Breast epithelium (tissue), 4 donors: ENCODE measurements around the gene TEKTIP1. TPM values are rescaled to one million over a fixed set of nuclear protein-coding genes. Genes with fewer than 3 reads are reported as not detected.

Experiments used
- DNase-seq, 2 donors: peaks; one replicate each; pipeline ENCODE4 v3.0.0-alpha.2; 2019; ENCODE audit warnings: low spot score in 2 of 2
- H3K27ac ChIP-seq, 2 donors: fragments of 200-600 bp; sonication (generic) in 1 of 2; one replicate each; pipeline ENCODE4 v1.5.1; 2016 to 2019; ENCODE audit warnings: mild to moderate bottlenecking in 1 of 2
- H3K27me3 ChIP-seq, 2 donors: fragments of 200-600 bp; sonication (generic) in 1 of 2; one replicate each; pipeline versions ENCODE4 v1.5.1 to v1.6.0; 2017 to 2019; ENCODE audit warnings: control low read depth in 1 of 2, mild to moderate bottlenecking in 1 of 2
- H3K36me3 ChIP-seq: fragments of 200-600 bp; one replicate; pipeline ENCODE4 v1.5.1; 2019
- H3K4me1 ChIP-seq, 2 donors: fragments of 200-600 bp; sonication (generic); one replicate each; pipeline ENCODE4 v1.5.1; 2016 to 2019; ENCODE audit warnings: control low read depth in 1 of 2
- H3K4me3 ChIP-seq, 3 donors: fragments of 200-600 bp; sonication (generic); 1 replicate in 2 of 3; 2 replicates in 1 of 3; pipeline ENCODE4 v1.5.1; 2016 to 2019; ENCODE audit warnings: mild to moderate bottlenecking in 3 of 3, moderate library complexity in 2 of 3
- H3K9me3 ChIP-seq, 2 donors: fragments of 200-600 bp; sonication (generic) in 1 of 2; one replicate each; pipeline ENCODE4 v1.5.1; 2016 to 2019; ENCODE audit warnings: control low read depth in 1 of 2
- POLR2A ChIP-seq: fragments of 450-650 bp; IDR thresholded peaks from one replicate; pipeline ENCODE4 v1.6.1; 2016; ENCODE audit warnings: antibody characterized with exemption, mild to moderate bottlenecking, moderate library complexity
- POLR2AphosphoS5 ChIP-seq, 3 donors: sonication (generic); formaldehyde crosslinking; IDR thresholded peaks; one replicate each; pipeline ENCODE4 v1.6.1; 2017; ENCODE audit warnings: antibody characterized with exemption in 3 of 3
- intact Hi-C: fragments of 100-400 bp; cut with DNase I; formaldehyde crosslinking; loops from one replicate; pipeline ENCODE4 v1.15.1; 2023; ENCODE audit warnings: low total_unique reads
- total RNA-seq, 3 donors: library from RNA; depleted of rRNA; stranded (reverse); fragments of >200 nt; gene quantifications; one replicate each; pipeline ENCODE4 v1.1.0, GENCODE V29; 2016
- TF ChIP-seq, protein P1 (sequence below), 3 donors: fragments of 450-650 bp; IDR thresholded peaks; one replicate each; pipeline ENCODE4 v1.5.1; 2016 to 2017; ENCODE audit warnings: antibody characterized with exemption in 3 of 3, mild to moderate bottlenecking in 3 of 3, moderate library complexity in 3 of 3

The TEKTIP1 gene
- total RNA-seq, 3 donors from 2014 or later = 2.0 TPM; not detected in 2

DNA sequence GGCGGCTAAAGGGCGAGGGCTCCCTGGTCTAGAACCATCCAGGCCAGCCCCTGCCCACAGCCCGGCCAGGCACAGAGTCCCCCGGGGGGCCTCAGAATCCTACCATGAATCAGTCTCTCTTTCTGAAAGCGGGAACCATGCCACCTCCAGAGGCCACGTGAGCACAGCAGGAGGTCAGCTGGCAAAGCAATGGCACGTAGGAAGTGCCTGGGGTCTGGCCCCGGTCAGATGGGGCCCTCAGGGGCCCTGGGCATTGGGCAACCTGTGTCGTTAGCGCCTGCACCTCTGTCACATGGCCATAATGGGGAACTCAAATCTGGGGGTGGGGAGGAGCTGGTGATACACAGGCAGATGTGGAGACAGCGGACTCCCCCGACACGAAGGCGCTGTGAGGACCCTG, 9.6 kb downstream of the TEKTIP1 start:
- no peaks in the 10 kb centered on the region for H3K36me3 ChIP-seq

DNA sequence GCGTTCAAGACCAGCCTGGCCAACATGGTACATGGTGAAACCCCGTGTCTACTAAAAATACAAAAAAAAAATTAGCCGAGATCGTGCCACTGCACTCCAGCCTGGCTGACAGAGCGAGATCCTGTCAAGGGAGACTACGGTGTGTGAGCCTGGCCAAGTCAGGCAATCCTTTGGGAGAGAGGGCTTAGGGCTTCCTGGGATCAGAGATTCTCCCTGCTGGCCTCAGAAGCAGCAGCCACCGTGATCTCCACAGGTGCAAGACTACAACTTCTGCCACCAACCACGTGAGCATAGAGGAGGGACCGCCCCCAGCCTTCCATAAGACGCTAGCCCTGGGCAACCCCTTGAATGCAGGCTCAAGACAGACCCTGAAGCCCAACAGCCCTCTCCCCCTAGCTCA, 10.8 kb downstream of the TEKTIP1 start:
- intact Hi-C loops = loop anchor here (5.0 kb wide), 1 partner anchor 67 kb away; no protein-coding TSS in a partner anchor

More for the DNA sequence above, 9.6 kb downstream of the TEKTIP1 start:
- Histone ChIP-seq H3K9me3 (no peaks in the 10 kb centered on the region), H3K4me3 (no peak overlapping the region), H3K27me3 (no peaks in the 10 kb centered on the region), H3K4me1 (no peaks in the 10 kb centered on the region), H3K27ac (no peak overlapping the region)
- TF ChIP-seq POLR2A (no peak), POLR2AphosphoS5 (IDR thresholded peaks at IDR 0.05) (no peak)
- TF ChIP-seq, protein P1, sequence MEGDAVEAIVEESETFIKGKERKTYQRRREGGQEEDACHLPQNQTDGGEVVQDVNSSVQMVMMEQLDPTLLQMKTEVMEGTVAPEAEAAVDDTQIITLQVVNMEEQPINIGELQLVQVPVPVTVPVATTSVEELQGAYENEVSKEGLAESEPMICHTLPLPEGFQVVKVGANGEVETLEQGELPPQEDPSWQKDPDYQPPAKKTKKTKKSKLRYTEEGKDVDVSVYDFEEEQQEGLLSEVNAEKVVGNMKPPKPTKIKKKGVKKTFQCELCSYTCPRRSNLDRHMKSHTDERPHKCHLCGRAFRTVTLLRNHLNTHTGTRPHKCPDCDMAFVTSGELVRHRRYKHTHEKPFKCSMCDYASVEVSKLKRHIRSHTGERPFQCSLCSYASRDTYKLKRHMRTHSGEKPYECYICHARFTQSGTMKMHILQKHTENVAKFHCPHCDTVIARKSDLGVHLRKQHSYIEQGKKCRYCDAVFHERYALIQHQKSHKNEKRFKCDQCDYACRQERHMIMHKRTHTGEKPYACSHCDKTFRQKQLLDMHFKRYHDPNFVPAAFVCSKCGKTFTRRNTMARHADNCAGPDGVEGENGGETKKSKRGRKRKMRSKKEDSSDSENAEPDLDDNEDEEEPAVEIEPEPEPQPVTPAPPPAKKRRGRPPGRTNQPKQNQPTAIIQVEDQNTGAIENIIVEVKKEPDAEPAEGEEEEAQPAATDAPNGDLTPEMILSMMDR (IDR thresholded peaks at IDR 0.05) = no peak
- DNase-seq = no peak
- intact Hi-C loops = loop anchor here (5.0 kb wide), 1 partner anchor 69 kb away; no protein-coding TSS in a partner anchor

DNA sequence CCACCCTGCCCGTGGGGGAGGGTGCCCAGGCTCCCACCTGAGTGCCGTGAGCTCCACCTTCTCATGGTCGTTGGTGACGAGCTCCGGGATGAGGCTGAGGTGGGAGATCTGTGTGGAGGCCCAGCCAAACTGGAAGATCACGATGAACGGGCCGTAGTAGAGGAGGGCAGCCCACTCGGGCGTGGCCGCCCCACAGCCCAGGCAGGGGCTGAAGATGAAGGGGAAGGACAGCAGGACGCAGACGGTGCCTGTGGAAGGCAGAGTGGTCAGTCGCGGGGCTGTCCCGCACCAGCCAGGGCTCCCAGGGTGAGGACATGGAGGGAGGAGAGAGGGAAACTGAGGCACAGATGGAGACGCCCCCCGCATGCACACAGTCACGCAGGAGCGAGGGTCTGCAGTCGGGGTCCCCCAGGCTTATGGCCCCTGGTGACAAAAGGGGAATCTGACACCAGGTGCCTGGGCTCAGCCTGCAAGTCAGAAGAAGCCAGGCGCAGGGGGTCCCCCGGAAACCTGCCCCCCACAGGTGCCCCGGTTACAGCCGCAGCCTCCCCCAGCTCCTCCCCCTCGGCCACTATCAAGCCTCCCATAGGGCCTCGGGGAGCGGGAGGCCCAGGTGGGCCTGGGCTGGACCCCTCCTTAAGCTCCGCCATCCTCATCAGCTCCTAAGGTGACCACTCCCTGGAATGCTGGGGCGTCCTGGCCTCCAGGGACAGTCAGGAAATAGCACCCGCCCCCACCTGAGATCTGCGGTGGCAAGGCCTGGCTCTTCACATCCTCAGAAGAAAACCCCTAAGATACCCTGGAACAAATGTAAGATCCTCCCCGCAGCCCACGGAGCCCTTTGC, 12.2 kb downstream of the TEKTIP1 start:
- no peak for TF ChIP-seq POLR2A
- TF ChIP-seq POLR2AphosphoS5 (IDR thresholded peaks at IDR 0.05) = no peak
- TF ChIP-seq, protein P1 (IDR thresholded peaks at IDR 0.05) = no peak
- H3K9me3 ChIP-seq = no peaks in the 10 kb centered on the region
- intact Hi-C loops = no loop called here
- no peaks in the 10 kb centered on the region for H3K27me3 ChIP-seq
- no peaks in the 10 kb centered on the region for H3K36me3 ChIP-seq
- H3K27ac ChIP-seq = no peak overlapping the region
- peaks cover 0 to 9% of the 10 kb centered on the region in 2 donors for H3K4me1 ChIP-seq
- DNase-seq = no peak
- no peak overlapping the region for H3K4me3 ChIP-seq

More for the DNA sequence above, 10.8 kb downstream of the TEKTIP1 start:
- no peak for DNase-seq
- H3K4me1 ChIP-seq = no peaks in the 10 kb centered on the region
- no peaks in the 10 kb centered on the region for H3K36me3 ChIP-seq
- H3K9me3 ChIP-seq = no peaks in the 10 kb centered on the region
- no peak for TF ChIP-seq POLR2AphosphoS5 (IDR thresholded peaks at IDR 0.05)
- TF ChIP-seq, protein P1 (IDR thresholded peaks at IDR 0.05) = no peak
- TF ChIP-seq POLR2A = no peak
- no peak overlapping the region for H3K4me3 ChIP-seq
- no peak overlapping the region for H3K27ac ChIP-seq
- no peaks in the 10 kb centered on the region for H3K27me3 ChIP-seq

DNA sequence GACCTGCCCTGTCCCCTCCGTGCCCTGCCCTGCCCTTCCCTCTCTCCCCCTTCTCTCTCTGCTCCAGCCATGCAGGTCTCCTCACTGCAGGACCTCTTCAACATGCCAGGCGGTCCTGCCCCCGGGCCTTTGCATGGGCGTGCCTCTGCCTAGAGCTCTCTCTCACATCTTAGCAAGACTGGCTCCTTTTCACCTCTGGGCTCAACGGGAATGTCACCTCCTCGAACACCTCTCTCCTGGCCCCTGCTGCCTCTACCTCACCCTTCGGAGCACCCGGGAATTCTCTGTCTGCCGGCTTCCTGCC, 12.8 kb downstream of the TEKTIP1 start:
- DNase-seq = no peak
- Histone ChIP-seq H3K4me1 (peaks cover 0 to 14% of the 10 kb centered on the region in 2 donors), H3K9me3 (no peaks in the 10 kb centered on the region), H3K36me3 (no peaks in the 10 kb centered on the region), H3K4me3 (no peak overlapping the region), H3K27ac (no peak overlapping the region), H3K27me3 (no peaks in the 10 kb centered on the region)
- intact Hi-C loops = loop anchor here (2.0 kb wide), 1 partner anchor 71 kb away; the partner anchor contains the start of gene SMIM24
- no peak for TF ChIP-seq POLR2AphosphoS5 (IDR thresholded peaks at IDR 0.05)

DNA sequence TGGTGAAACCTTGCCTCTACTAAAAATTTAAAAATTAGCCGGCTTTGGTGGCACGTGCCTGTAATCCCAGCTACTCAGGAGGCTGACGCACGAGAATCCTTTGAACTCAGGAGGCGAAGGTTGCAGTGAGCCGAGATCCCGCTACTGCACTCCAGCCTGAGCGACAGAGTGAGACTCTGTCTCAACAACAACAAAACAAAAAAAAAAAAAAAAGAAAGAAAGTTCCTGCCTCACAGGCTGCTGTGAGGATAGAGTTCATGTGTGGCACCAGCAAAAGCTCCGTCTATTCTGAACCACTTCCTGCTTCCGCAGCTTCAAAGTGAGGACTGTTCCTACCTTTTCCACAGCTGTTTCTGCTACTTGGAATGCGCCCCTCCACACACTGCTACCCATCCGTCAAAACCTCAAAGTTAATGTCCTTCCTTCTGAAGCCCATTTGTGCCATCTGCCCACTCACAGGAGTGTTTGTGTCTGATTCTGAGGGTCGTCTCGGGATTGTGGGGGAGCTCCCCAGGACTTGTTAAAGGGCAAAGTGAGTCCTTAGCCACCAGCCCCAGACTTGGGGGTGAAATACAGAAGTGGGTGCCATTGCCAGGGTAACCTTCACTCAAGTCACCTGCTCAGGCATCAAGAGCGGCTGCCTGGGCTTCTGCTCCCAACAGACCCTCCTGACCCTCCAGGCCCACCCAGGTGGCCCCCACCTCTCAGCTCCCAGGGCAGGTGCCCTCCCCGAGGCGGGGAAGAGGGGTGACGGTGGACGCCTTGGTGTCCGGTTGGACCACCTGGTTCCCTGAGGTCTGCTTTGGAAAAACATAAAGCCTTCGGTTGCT, 15.5 kb downstream of the TEKTIP1 start:
- no peaks in the 10 kb centered on the region for H3K27me3 ChIP-seq
- H3K9me3 ChIP-seq = no peaks in the 10 kb centered on the region
- no peaks in the 10 kb centered on the region for H3K36me3 ChIP-seq
- intact Hi-C loops = no loop called here
- peak overlapping the region in 1 of 2 donors; percentile 65 for H3K27ac ChIP-seq
- DNase-seq = no peak
- TF ChIP-seq POLR2A = no peak
- TF ChIP-seq, protein P1 (IDR thresholded peaks at IDR 0.05) = no peak
- TF ChIP-seq POLR2AphosphoS5 (IDR thresholded peaks at IDR 0.05) = no peak
- H3K4me3 ChIP-seq = no peak overlapping the region
- H3K4me1 ChIP-seq = peaks cover 0 to 14% of the 10 kb centered on the region in 2 donors
